RKO (cell line): ENCODE data around the gene EIF2AK2.
A peak's percentile ranks its signal among the peaks of the same experiment; 100 is the strongest.

Experiments used
- DNase-seq: peaks from one replicate; pipeline ENCODE4 v3.0.0-alpha.2; 2016; ENCODE audit warnings: low spot score

The EIF2AK2 gene

GRCh38 chr2:37100054-37100453 lies 56.7 kb downstream of the EIF2AK2 start:
- DNase-seq: no peak

- DNase-seq: no peak
These were observed 58.2 kb downstream of the EIF2AK2 start for GRCh38 chr2:37098416-37099118.

- DNase-seq: no peak
These were observed 60.2 kb downstream of the EIF2AK2 start for GRCh38 chr2:37096568-37096967.

- DNase-seq: no peak
These were observed 64.9 kb downstream of the EIF2AK2 start for GRCh38 chr2:37091873-37092272.

- DNase-seq: no peak
These were observed 66.7 kb downstream of the EIF2AK2 start for GRCh38 chr2:37090019-37090477.

GRCh38 chr2:37085731-37086147 lies 71.0 kb downstream of the EIF2AK2 start:
- peak; percentile 89 for DNase-seq

GRCh38 chr2:37084797-37085196 lies 72.0 kb downstream of the EIF2AK2 start:
- DNase-seq: no peak

GRCh38 chr2:37083873-37084794 lies 72.6 kb downstream of the EIF2AK2 start, which contains the start of the genes GPATCH11 and HEATR5B:
GPATCH11 (plus strand) TSS chr2:37084518; CDS start chr2:37088382, 3,864 bp downstream.
HEATR5B (minus strand) TSS chr2:37084372; CDS start chr2:37083414, 958 bp downstream.
- peak; percentile 97 for DNase-seq

GRCh38 chr2:37080689-37081088 lies 76.1 kb downstream of the EIF2AK2 start:
- no peak for DNase-seq

- DNase-seq: no peak
These were observed 76.5 kb downstream of the EIF2AK2 start for GRCh38 chr2:37080266-37080665.

- no peak for DNase-seq
These were observed 85.8 kb downstream of the EIF2AK2 start for GRCh38 chr2:37070931-37071330.

- DNase-seq: no peak
These were observed 88.1 kb downstream of the EIF2AK2 start for GRCh38 chr2:37068686-37069085.

- DNase-seq: no peak
These were observed 95.0 kb downstream of the EIF2AK2 start for GRCh38 chr2:37061776-37062175.

GRCh38 chr2:37061013-37061711 lies 95.6 kb downstream of the EIF2AK2 start:
- no peak for DNase-seq

GRCh38 chr2:37060446-37060845 lies 96.3 kb downstream of the EIF2AK2 start:
- no peak for DNase-seq

GRCh38 chr2:37059841-37060240 lies 96.9 kb downstream of the EIF2AK2 start:
- DNase-seq: no peak

GRCh38 chr2:37052600-37053332 lies 104.0 kb downstream of the EIF2AK2 start:
- DNase-seq: no peak
